Measurements from ENCODE around the gene UNC79. TPM values are rescaled to one million over a fixed set of nuclear protein-coding genes. Genes with fewer than 3 reads are reported as not detected.
"Not testable (repeated sequence)": the region's sequence is repeated elsewhere in the genome, so short reads cannot be mapped to it uniquely, and the experiment has no call there.

The UNC79 gene
- under 1 TPM in 2 of 6 donors, not detected in 4; 0.03 TPM for polyA plus RNA-seq (ENCODE audit: low read depth in 6 of 6)

DNA sequence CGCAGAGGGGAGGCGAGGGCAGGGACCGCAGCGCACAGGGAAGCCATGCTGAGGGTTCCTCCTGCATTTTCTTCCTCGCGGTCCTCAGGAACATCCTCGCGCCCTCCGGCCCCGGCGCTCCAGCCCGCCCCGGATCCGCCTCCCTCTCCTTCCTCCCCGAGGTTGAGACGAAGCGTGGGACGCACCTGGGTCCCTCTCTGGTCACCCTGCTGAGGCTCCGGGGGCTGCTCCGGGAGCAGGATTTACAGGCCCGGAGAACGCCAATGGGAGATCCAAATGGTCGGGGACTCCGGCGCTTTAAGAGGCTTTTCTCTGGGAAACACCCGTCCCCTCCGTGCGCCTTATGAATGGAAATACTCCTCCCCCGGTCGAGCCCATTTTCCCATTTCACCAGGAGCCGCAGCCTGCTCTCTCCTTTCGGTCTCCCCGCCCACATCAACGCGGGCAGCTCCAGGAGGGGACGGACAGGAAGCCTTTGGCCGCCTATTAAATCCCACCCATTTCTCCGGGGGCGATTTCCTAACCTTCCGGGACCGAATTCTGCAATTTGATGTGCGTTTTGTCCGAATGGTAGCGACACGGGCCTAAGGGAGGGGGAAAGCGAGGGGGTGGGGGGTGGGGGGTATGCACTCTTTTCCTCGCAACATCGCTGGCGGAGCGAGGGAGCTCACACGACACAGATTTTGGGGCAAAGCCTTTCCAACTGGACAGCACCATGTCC is at the start of gene UNC79:
Gene UNC79 (plus strand): TSS at position 625 of the 721 bp plus-strand sequence. CDS start 91 bp downstream, at position 716.
- Mint-ChIP-seq H3K4me3 (peak within 1 kb of the TSS in 1 of 8 donors; percentile 77), H3K27ac (peak within 1 kb of the TSS in 1 of 6 donors; percentile 34), H3K36me3 (peaks cover 9 to 11% of the 10 kb centered on the region in 2 donors), H3K4me1 (peaks cover 0 to 6% (median 0%) of the 10 kb centered on the region in 3 donors), H3K27me3 (peaks cover 50 to 54% (median 52%) of the 10 kb centered on the region in 3 donors), H3K9me3 (peaks cover 14 to 50% (median 22%) of the 10 kb centered on the region in 7 donors)
- ATAC-seq (ENCODE audit: low read depth in 2 of 2) (no peak), DNase-seq (no peak)

DNA sequence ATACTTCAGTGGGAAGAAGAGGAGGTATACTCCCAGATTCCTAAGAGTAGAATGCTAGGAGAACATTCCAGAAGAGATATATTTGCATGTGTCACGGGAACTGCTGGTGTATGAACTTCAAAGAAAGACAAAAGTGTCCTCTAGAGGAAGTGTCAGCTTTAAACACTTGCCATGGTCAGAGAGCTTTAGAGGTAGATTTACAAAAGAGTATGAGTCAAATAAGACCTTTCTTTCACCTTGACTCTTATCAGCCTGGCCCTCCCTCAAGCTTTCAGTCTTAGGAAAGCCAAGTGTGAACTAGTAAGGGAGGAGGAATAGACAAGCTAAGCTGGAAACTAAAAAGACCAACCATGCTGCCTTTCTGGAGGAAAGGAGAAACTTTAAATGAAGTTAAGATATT is 49.1 kb upstream of the UNC79 start:
- no peaks in the 10 kb centered on the region for H3K36me3 Mint-ChIP-seq
- H3K4me1 Mint-ChIP-seq, result peaks cover 0 to 5% (median 4%) of the 10 kb centered on the region in 3 donors
- DNase-seq (no peak), ATAC-seq (ENCODE audit: low read depth in 2 of 2) (no peak)
- H3K9me3 Mint-ChIP-seq, result peaks cover 3 to 14% (median 7%) of the 10 kb centered on the region in 7 donors
- H3K4me3 Mint-ChIP-seq, result no peak overlapping the region
- peaks cover 0 to 7% (median 0%) of the 10 kb centered on the region in 3 donors for H3K27me3 Mint-ChIP-seq
- H3K27ac Mint-ChIP-seq, result no peak overlapping the region

DNA sequence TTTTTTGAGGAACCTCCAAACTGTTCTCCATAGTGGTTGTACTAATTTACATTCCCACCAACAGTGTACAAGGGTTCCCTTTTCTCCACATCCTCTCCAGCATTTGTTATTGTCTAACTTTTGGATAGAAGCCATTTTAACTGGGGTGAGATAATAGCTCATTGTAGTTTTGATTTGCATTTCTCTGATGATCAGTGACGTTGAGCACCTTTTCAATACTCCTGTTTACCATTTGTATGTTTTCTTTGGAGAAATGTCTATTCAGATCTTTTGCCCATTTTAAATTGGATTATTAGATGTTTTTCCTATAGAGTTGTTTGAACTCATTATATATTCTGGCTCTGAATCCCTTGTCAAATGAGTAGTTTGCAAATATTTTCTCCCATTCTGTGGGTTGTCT is 46.5 kb upstream of the UNC79 start:
- H3K4me1 Mint-ChIP-seq; ATAC-seq (ENCODE audit: low read depth in 2 of 2); H3K27ac Mint-ChIP-seq; H3K4me3 Mint-ChIP-seq; H3K36me3 Mint-ChIP-seq; DNase-seq: not testable (repeated sequence)
- Mint-ChIP-seq H3K27me3 (peaks cover 0 to 26% (median 15%) of the 10 kb centered on the region in 3 donors), H3K9me3 (peaks cover 3 to 14% (median 7%) of the 10 kb centered on the region in 7 donors)

DNA sequence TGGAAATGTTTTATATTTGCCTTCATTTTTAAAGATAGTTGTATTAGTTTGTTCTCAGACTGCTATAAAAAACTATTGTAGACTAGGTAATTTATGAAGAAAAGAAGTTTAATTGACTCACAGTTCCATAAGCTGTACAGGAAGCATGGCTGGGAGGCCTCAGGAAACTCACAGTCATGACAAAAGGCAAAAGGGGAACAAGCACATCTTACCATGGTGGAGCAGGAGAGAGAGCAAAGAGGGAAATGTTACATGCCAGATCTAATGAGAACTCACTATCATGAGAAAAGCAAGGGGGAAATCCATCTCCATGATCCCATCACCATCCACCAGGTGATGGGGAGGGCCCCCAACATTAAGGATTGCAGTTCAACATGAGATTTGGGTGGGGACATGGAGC is 35.5 kb upstream of the UNC79 start:
- ATAC-seq (ENCODE audit: low read depth in 2 of 2) (no peak), DNase-seq (no peak)
- Mint-ChIP-seq H3K27me3 (peaks cover 16 to 26% (median 22%) of the 10 kb centered on the region in 3 donors), H3K4me1 (peaks cover 0 to 8% (median 0%) of the 10 kb centered on the region in 3 donors), H3K9me3 (peaks cover 12 to 41% (median 19%) of the 10 kb centered on the region in 7 donors), H3K4me3 (no peak overlapping the region), H3K36me3 (peaks cover 12 to 16% of the 10 kb centered on the region in 2 donors), H3K27ac (peak overlapping the region in 1 of 6 donors; percentile 96)

DNA sequence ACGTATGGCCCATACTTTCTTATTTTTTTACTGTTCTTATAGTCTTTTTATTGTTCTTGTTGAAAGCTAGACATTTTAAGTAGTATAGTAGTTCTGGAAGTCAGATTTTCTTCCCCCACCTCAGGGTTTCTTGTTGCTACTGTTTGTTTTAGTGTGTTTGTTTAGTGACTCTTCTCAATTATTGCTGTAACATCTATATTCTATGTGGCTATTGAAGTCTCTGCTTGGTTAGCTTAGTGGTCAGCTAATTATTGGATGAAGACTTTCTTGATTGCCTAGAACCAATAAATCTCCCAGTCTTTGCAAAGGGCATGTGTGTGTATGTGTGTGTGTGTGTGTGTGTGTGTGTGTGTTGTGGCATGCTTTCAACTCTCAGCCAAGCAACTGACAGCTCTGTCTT is 34.3 kb upstream of the UNC79 start:
- DNase-seq (no peak), ATAC-seq (ENCODE audit: low read depth in 2 of 2) (no peak)
- peaks cover 12 to 41% (median 22%) of the 10 kb centered on the region in 7 donors for H3K9me3 Mint-ChIP-seq
- peaks cover 14 to 32% (median 27%) of the 10 kb centered on the region in 3 donors for H3K27me3 Mint-ChIP-seq
- H3K4me1 Mint-ChIP-seq, result peaks cover 0 to 8% (median 0%) of the 10 kb centered on the region in 3 donors
- H3K27ac Mint-ChIP-seq, result no peak overlapping the region
- peaks cover 16 to 18% of the 10 kb centered on the region in 2 donors for H3K36me3 Mint-ChIP-seq
- no peak overlapping the region for H3K4me3 Mint-ChIP-seq

DNA sequence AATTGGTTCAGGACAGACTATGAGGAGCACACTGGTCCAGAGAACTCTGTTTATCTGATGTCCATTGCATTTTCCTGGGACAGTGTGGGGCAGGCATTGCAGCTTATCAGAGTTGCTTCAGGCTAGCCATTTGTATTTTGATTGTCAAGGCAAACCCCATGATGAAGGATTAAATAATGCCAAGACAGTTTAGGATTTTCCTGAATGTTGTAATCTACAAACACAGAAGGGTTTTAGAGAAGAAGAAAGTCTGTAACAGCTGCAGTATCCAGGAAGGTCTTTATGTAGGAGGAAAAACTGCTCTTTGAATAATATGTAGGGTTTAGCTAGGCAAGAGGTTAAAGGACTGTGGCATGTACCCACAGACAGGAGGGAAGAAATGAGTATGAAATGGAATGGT is 32.2 kb upstream of the UNC79 start:
- Mint-ChIP-seq H3K4me3 (no peak overlapping the region), H3K27ac (no peak overlapping the region), H3K36me3 (peaks cover 16 to 18% of the 10 kb centered on the region in 2 donors), H3K27me3 (peaks cover 23 to 45% (median 35%) of the 10 kb centered on the region in 3 donors), H3K9me3 (peaks cover 12 to 41% (median 22%) of the 10 kb centered on the region in 7 donors), H3K4me1 (peaks cover 0 to 8% (median 0%) of the 10 kb centered on the region in 3 donors)
- no peak for ATAC-seq (ENCODE audit: low read depth in 2 of 2)
- DNase-seq, result no peak

DNA sequence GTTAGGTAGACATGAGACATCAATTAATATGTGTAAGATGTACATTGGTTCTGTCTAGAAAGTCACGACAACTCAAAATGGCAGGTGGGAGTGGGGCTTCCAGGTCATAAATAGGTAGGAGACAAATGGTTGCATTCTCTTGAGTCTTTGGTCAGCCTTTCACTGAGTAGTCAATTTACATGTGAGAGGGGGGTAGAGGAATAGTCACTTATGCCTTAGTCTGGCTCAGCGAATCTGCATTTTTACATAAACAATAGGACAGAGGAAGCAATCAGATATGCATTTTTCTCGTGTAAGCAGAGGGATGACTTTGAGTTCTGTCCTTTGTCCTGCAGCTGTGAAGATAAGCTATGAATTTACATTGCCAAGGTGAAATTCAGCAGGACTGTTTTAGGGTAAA is 27.8 kb upstream of the UNC79 start:
- H3K9me3 Mint-ChIP-seq, result peaks cover 3 to 18% (median 6%) of the 10 kb centered on the region in 7 donors
- DNase-seq (no peak), ATAC-seq (ENCODE audit: low read depth in 2 of 2) (no peak)
- peaks cover 0 to 17% of the 10 kb centered on the region in 2 donors for H3K36me3 Mint-ChIP-seq
- H3K27me3 Mint-ChIP-seq, result peaks cover 23 to 43% (median 33%) of the 10 kb centered on the region in 3 donors
- H3K27ac Mint-ChIP-seq, result no peak overlapping the region
- no peak overlapping the region for H3K4me3 Mint-ChIP-seq
- no peaks in the 10 kb centered on the region for H3K4me1 Mint-ChIP-seq

DNA sequence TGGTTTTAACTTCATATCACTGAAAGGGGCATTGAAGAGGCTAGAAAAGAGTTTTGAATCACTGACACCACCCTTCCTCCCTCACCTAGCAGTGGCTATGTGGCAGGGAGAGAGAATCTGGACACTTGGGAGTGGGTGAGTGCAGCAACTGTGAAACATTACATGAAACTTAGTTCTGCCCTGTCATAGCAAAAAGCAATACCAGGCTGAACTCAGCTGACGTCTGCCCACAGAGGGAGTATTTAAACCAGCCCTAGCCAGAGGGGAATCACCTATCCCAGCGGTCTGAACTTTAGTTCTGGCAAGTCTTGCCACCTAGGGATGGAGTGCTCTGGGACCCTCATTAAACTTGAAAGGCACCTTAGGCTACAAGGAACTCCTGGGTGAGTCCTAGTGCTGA is 20.7 kb upstream of the UNC79 start:
- H3K4me1 Mint-ChIP-seq, result no peaks in the 10 kb centered on the region
- ATAC-seq (ENCODE audit: low read depth in 2 of 2) (no peak), DNase-seq (no peak)
- peaks cover 0 to 11% (median 0%) of the 10 kb centered on the region in 3 donors for H3K27me3 Mint-ChIP-seq
- peaks cover 0 to 8% of the 10 kb centered on the region in 2 donors for H3K36me3 Mint-ChIP-seq
- no peak overlapping the region for H3K27ac Mint-ChIP-seq
- H3K4me3 Mint-ChIP-seq, result no peak overlapping the region
- H3K9me3 Mint-ChIP-seq, result peaks cover 3 to 20% (median 11%) of the 10 kb centered on the region in 7 donors

DNA sequence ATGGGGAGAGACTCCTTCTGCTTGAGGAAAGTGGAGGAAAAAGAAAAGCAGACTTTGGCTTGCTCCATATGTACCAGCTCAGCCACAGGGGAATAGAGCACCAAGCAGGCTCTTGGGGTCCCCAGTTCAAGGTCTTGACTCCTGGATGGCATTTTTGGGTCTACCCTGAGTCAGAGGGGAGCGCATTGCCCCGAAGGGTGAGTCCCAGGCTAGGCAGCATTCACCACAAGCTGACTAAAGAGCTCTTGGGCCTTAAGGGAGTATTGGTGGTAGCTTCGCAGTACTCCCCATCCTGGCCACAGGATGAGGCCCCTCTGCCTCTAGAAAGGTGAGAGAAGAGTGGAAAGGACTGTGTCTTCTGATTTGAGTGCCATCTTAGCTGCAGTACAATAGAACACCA is 19.8 kb upstream of the UNC79 start:
- ATAC-seq (ENCODE audit: low read depth in 2 of 2) (no peak), DNase-seq (no peak)
- H3K9me3 Mint-ChIP-seq, result peaks cover 3 to 20% (median 11%) of the 10 kb centered on the region in 7 donors
- H3K4me1 Mint-ChIP-seq, result no peaks in the 10 kb centered on the region
- no peak overlapping the region for H3K27ac Mint-ChIP-seq
- H3K27me3 Mint-ChIP-seq, result peaks cover 0 to 11% (median 0%) of the 10 kb centered on the region in 3 donors
- H3K36me3 Mint-ChIP-seq, result peaks cover 0 to 8% of the 10 kb centered on the region in 2 donors
- no peak overlapping the region for H3K4me3 Mint-ChIP-seq

DNA sequence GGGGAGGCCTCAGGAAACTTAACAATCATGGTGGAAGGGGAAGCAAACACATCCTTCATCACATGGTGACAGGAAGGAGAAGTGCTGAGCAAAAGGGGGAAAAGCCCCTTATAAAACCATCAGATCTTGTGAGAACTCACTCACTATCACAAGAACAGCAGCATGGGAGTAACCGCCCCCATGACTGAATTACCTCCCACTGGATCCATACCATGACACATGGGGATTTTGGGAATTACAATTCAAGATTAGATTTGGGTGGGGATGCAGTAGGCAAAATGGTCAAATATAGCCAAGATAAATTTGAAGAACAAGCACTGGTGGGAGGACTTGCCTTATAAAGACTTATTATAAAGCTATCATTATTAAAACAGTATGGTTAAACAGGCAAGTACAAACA is 5.6 kb upstream of the UNC79 start:
- not testable (repeated sequence) for H3K4me1 Mint-ChIP-seq; DNase-seq; H3K4me3 Mint-ChIP-seq; ATAC-seq (ENCODE audit: low read depth in 2 of 2); H3K27ac Mint-ChIP-seq
- H3K9me3 Mint-ChIP-seq, result peaks cover 24 to 87% (median 42%) of the 10 kb centered on the region in 7 donors
- H3K27me3 Mint-ChIP-seq, result peaks cover 21 to 29% (median 21%) of the 10 kb centered on the region in 3 donors
- H3K36me3 Mint-ChIP-seq, result peaks cover 8 to 15% of the 10 kb centered on the region in 2 donors

DNA sequence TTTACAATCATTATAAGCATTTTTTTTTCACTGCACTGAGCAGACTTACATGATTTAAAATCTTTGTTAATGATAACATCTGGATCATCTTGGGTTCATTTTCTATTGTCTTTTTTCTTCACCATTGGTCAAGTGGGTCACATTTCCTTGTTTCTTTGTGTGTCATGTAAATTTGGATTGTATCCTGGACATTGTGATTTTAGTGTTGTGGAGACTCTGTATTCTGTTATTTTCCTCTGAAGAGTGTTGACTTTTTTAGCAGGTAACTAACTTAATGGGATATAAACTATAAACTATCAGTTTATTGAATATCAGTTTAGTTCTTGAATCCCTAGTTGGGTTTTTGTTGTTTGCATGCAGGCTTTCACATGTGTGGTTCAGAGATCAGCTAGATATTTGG is 4.0 kb upstream of the UNC79 start:
- Mint-ChIP-seq H3K36me3 (peaks cover 11 to 15% of the 10 kb centered on the region in 2 donors), H3K27ac (no peak overlapping the region), H3K27me3 (peaks cover 27 to 35% (median 32%) of the 10 kb centered on the region in 3 donors), H3K4me1 (peaks cover 0 to 6% (median 0%) of the 10 kb centered on the region in 3 donors), H3K4me3 (no peak overlapping the region), H3K9me3 (peaks cover 22 to 74% (median 41%) of the 10 kb centered on the region in 7 donors)
- DNase-seq (no peak), ATAC-seq (ENCODE audit: low read depth in 2 of 2) (no peak)

DNA sequence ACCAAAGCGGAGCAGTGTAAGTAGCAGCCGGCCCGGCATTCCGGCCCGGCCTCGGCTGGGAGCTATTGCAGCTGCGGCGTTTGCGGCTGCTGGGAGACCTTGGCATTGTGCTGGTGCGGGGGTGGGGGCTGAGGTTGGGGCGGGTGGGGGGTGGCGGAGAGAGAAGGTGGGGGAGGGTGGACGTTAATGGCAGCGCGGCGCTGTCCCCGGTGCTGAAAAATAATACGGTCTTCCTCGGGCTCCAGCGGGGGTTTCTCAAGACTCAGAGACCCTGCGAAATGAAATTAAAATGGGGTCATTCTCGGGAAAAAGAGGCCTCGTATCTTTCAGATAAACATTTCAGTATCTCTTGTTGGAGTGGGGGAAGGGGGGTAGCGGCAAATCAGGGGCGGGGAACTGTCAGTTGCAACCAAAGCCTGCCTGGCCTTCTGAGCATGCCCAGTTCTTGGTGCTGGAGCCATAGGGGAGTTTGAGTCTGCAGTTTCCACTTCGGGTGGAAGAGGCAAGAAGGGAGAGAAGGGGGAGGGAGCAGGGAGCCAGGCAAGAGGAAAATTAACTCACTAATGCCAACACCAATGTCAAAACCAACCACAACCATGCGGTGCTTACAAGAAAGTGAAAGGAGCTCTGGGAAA is 414 bp downstream of the UNC79 start:
- H3K4me3 Mint-ChIP-seq, result no peak overlapping the region
- ATAC-seq (ENCODE audit: low read depth in 2 of 2) (no peak), DNase-seq (no peak)
- H3K27me3 Mint-ChIP-seq, result peaks cover 55 to 58% (median 57%) of the 10 kb centered on the region in 3 donors
- peaks cover 6 to 11% of the 10 kb centered on the region in 2 donors for H3K36me3 Mint-ChIP-seq
- no peak overlapping the region for H3K27ac Mint-ChIP-seq
- peaks cover 12 to 43% (median 22%) of the 10 kb centered on the region in 7 donors for H3K9me3 Mint-ChIP-seq
- H3K4me1 Mint-ChIP-seq, result peaks cover 0 to 6% (median 0%) of the 10 kb centered on the region in 3 donors

DNA sequence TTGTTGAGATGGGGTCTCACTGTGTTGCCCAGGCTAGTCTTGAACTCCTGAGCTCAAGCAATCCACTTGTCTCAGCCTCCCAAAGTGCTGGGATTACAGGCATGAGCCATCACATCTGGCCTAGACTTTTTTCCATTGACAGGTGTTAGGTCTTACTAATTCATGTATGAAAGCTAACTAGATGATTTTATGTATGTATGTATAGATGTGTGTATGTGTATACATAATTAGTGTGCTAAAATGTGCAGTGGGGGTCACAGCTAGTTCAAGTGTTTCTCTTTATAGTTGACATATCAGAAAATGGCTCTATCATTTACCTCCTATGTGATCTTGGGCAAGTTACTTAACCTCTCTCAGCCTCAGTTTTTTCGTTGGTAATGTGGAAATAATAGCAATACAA is 23.5 kb downstream of the UNC79 start:
- Mint-ChIP-seq H3K27me3 (peaks cover 29 to 54% (median 52%) of the 10 kb centered on the region in 3 donors), H3K36me3 (peaks cover 0 to 5% of the 10 kb centered on the region in 2 donors), H3K4me1 (no peaks in the 10 kb centered on the region), H3K9me3 (peaks cover 0 to 24% (median 8%) of the 10 kb centered on the region in 7 donors), H3K4me3 (no peak overlapping the region), H3K27ac (no peak overlapping the region)
- no peak for DNase-seq
- ATAC-seq (ENCODE audit: low read depth in 2 of 2), result no peak

Measured in naive B cell (primary cell).